Left renal cortex interstitium (tissue), 4 donors: Measurements from ENCODE around the gene PRKACG. TPM values are rescaled to one million over a fixed set of nuclear protein-coding genes. Genes with fewer than 3 reads are reported as not detected.
A peak's percentile ranks its signal among the peaks of the same experiment; 100 is the strongest.
"Not testable (repeated sequence)": the region's sequence is repeated elsewhere in the genome, so short reads cannot be mapped to it uniquely, and the experiment has no call there.

ENCODE experiments used
- DNase-seq, 4 donors: peaks; one replicate each; pipeline ENCODE4 v3.0.0-alpha.2; 2013; ENCODE audit warnings: low read depth in 4 of 4, low spot score in 2 of 4, missing footprints in 1 of 4
- polyA plus RNA-seq, 4 donors: library from polyadenylated mRNA; unstranded; fragments of 120-200 nt; gene quantifications; one replicate each; pipeline ENCODE4 v1.2.1, GENCODE V29; 2013; ENCODE audit not compliant: insufficient read length in 4 of 4

PRKACG gene
- polyA plus RNA-seq, 4 donors = not detected

DNA sequence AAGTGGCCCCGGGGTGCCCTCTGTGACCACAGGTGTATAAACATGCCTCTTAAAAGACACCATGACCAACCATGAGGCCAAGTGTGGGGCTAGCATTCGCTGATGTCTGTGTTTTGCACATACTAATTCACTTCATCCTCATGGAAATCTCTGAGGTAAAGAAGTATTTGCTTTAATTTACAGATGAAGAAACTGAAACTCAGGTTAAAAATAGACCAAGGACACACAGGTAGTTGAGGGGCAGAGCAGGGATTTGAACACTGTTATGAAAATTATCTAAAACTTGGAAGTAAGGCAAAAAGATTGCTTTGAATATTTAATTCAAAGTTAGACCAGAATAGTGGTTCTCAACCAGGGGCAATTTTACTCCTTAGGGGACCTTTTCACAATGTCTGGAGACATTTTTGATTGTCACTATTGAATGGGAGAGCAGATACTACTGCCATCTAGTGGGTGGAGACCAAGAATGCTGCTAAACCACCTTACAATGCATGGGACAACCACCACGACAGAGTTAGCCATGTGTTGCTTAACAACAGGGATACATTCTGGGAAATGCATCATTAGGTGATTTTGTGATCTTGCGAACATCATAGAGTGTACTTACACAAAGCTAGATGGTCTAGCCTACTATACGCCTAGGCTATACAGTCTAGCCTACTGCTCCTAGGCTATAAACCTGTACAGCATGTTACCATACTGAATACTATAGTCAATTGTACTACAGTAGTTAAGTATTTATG, 13.6 kb upstream of the PRKACG start:
- DNase-seq = peak in 2 of 4 donors; percentile 34 to 45

GRCh38 chr9:69023650-69024049, 9.7 kb upstream of the PRKACG start:
- DNase-seq = no peak

DNA sequence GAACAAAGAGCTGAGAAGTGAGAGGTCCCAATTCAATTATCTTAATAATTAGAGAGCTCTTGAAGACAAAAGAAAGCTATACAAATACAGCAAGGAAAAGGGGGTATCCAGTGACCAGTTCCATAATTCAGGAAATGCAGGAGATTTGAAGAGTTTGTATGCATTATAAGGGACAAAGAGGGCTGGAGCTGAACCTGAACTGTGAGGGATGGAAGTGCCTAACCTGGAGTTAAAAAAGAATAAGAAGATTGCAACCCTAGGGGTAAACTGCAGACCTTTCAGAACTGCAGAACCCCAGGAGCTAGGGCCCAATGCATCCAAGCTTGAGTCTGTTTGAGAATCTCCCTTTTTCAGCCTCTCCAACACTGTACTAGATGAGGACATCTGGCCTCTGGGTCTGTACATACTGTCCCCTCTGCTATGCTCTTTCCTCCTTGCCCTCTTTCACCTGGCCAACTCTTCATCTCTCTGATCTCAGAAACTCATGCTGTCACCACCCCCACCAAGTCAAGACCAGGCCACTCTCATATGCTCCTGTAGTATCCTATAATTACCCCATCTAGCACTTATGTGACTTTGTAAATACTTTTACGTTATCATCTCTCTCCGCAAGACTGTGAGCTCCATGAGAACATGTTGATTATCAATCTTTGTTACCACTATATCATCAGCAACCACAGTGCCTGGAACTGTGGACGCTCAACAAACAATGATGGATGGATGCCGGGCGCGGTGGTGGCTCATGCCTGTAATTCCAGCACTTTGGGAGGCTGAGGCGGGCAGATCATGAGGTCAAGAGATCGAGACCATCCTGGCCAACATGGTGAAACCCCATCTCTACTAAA, 6.6 kb upstream of the PRKACG start:
- DNase-seq = no peak

GRCh38 chr9:69019808-69020207, 5.9 kb upstream of the PRKACG start:
- DNase-seq = no peak

DNA sequence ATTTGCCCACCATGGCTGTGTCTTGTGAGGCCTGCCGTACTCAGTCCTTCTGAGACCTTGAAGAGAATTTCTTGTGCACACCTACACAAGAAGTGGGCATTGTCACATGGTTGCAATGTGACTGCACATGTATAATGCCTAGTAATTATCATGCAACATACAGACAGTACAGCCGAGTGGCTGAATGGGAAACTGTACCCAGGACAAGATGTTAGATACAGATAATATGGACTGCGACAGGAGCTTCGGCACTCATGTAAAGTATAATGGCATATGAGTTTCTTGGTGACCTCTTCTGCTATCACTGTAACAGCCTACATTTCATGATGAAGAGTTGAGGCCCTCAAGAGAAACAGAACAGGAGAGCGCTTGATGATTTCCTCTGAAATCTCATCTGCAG, 4.8 kb upstream of the PRKACG start:
- DNase-seq = no peak

DNA sequence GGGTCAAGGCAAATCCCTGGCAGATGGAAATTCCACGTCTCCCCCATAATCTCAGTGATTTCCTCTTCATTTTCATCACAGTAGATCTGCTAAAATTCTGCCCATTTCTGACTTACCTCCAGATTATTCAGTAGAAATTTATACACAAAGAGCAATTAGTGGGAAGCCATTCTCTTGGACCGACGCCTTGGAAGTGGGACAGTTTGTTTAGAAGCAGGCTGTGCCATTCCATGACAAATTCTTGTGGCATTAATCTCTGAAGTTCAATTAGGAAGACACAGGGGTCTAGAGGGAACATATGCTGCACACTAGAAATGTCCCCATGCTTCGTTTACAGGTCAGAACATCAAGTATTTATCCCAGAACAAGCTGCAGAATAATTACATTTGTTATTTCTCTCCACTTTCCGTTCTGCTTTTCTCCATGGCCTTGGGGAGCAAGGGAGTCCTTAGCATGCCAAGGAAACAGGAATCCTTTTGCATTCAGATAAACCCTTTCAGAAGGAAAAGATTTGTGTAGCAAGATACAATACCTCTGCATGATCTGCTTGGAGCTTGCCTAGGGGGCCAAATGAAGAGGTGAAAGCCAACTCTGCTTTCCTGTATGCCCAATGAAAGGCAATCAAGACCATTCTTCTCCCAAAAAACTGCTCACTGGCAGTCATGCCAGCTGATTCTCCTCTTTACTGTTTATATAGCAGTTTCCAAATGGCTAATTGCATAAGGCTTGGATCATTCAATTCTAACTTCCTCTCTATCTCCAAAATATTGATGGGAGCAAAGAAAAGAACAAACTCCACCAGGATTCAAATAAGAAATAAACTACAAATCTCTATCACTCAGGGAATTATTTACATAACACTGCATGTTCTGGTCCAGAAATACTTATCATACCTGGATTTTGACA, 2.5 kb upstream of the PRKACG start:
- DNase-seq = no peak

GRCh38 chr9:69013382-69013727, 558 bp downstream of the PRKACG start:
- DNase-seq = no peak

GRCh38 chr9:69012696-69013381, 1.1 kb downstream of the PRKACG start:
- no peak for DNase-seq

DNA sequence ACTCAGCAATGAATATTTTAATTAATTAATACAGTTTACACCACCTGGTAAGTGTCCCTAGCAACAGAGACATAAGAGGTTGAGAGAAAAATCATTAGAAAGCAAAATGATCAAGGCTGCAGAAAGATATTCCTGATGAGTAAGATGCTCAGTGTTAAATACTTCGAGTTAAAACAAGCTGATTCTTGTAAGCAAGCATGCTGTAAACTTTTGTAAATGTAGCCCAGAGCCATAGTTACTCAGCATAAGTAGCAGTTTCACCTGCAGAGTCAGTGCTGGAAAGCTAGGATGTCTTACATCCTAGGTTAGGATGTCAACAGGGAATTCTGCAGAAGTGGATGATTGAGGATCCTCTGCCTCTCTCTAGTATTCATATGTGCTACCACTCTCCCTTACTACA, 4.2 kb downstream of the PRKACG start:
- no peak for DNase-seq

DNA sequence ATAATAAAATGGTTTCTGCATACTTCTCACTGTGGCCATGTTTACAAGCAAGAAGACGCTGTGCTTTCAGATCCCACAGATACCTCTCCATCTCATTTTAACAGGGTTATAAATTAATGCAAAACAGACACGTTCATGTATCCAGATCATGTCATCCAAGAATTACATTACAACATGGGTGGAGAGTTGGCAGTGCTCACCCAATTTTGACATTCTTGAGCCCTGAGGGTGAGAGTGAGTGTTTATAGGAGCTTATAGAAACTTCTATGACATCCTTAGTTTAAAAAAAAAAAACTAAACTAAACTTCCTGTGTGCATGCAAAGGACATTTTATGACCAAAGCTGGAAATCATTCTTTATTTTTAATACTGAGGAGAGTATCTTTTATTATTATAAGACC, 9.1 kb downstream of the PRKACG start:
- DNase-seq = no peak

DNA sequence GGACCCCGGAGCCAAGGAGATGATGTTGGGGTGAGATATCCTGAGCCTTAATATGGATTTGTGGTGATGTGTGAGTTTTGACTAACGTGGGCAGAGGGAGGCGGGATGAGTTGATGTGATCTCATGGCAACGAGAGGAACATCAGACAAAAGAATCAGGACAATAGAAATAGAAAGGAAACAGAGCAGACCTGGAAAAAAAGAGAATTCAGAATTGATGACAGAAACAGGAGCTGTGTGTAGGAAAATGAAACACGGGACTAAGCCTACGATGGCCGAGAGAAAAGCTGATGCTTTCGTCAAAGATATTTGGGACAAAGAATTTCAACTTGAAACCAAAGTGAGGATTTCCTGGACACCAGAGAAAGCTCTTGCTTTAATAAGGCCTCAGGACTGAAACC, 10.9 kb downstream of the PRKACG start:
- DNase-seq = no peak

GRCh38 chr9:69001921-69002320, 12.0 kb downstream of the PRKACG start:
- no peak for DNase-seq

GRCh38 chr9:68999393-69000105, 14.4 kb downstream of the PRKACG start:
- peak in 2 of 4 donors; percentile 52 to 70 for DNase-seq

GRCh38 chr9:68998812-68999211, 15.1 kb downstream of the PRKACG start:
- DNase-seq = no peak

DNA sequence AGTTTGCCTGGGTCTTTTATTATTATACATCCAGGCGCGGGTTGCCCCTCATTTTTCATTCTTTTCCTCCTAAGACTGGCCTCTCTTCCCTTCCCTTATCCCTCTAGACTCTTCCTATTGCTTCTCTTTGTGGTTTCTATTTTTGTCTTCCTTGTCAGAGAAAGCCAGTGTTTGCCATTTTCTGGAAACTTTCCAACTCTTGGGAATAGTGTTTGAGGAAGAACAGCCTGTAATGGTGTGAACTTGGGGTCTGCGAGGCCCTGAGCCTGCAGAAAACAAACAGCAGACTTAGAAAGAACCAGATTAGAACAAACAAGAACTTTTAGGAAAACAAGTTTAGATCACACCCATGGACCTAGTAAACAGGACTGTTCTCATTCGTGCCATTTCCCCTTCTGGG, 15.5 kb downstream of the PRKACG start:
- no peak for DNase-seq

GRCh38 chr9:68997666-68998065, 16.2 kb downstream of the PRKACG start:
- no peak for DNase-seq

DNA sequence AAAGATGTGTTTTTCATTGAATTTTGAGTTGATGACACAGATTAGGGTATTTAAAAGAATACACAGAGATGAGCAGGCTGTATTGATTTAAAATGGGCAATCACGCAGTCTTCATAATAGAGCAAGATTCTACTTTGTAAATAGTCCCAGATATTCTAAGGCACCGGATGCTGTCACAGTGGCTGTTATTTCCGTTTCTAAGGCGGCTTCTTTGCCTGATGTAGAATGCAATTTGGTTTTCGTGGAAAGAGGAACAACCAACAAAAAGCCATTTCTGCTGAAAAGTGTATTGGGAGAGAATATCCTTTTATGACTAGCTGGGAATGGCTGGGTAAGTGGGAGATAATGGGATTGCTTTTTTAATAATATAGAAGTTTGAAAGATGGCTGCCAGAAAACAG, 17.5 kb downstream of the PRKACG start:
- no peak for DNase-seq

- no peak for DNase-seq
These were observed 18.1 kb downstream of the PRKACG start for GRCh38 chr9:68995776-68996175.

DNA sequence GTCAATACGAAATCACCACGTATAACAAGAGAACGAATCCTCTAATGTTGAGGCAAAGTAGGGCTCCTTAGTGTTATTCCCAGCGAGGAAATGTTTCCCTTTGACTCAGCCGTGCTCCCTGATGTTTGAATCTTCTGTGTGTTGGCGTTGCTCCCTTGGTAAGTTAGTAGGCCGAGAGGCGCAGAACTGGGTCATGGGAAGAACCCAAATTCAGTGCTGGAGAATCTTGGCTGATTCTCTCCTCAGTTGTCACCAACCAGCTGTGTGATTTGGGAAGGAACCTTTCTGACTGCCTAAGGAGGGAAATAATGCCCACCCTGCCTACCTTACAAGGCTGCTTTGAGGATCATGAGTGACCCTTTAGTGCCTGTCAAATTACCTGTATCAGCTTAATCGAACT, 22.5 kb downstream of the PRKACG start:
- no peak for DNase-seq

GRCh38 chr9:68986949-68987348, 27.0 kb downstream of the PRKACG start:
- DNase-seq = not testable (repeated sequence)
